Measurements from ENCODE around the gene JDP2.

JDP2 gene

GRCh38 chr14:75427482-75428229 lies at the start of gene JDP2:
JDP2 (plus strand) TSS chr14:75428022; CDS start chr14:75437921, 9,899 bp downstream.
- TF ChIP-seq GATA2 (IDR thresholded peaks at IDR 0.05; ENCODE audit: low read depth, low read length), result no peak
- TF ChIP-seq GATA3 (IDR thresholded peaks at IDR 0.05; ENCODE audit: low read depth, low read length), result no peak

- TF ChIP-seq GATA2 (IDR thresholded peaks at IDR 0.05; ENCODE audit: low read depth, low read length) (no peak), GATA3 (IDR thresholded peaks at IDR 0.05; ENCODE audit: low read depth, low read length) (no peak)
These were observed 48.4 kb upstream of the JDP2 start for GRCh38 chr14:75379246-75379929.

- no peak for TF ChIP-seq GATA2 (IDR thresholded peaks at IDR 0.05; ENCODE audit: low read depth, low read length)
- no peak for TF ChIP-seq GATA3 (IDR thresholded peaks at IDR 0.05; ENCODE audit: low read depth, low read length)
These were observed 47.9 kb upstream of the JDP2 start for GRCh38 chr14:75379930-75380270.

- TF ChIP-seq GATA2 (IDR thresholded peaks at IDR 0.05; ENCODE audit: low read depth, low read length), result no peak
- no peak for TF ChIP-seq GATA3 (IDR thresholded peaks at IDR 0.05; ENCODE audit: low read depth, low read length)
These were observed 47.2 kb upstream of the JDP2 start for GRCh38 chr14:75380656-75381055.

GRCh38 chr14:75381642-75382041 lies 46.2 kb upstream of the JDP2 start:
- no peak for TF ChIP-seq GATA3 (IDR thresholded peaks at IDR 0.05; ENCODE audit: low read depth, low read length)
- no peak for TF ChIP-seq GATA2 (IDR thresholded peaks at IDR 0.05; ENCODE audit: low read depth, low read length)

GRCh38 chr14:75383721-75384120 lies 44.1 kb upstream of the JDP2 start:
- TF ChIP-seq GATA2 (IDR thresholded peaks at IDR 0.05; ENCODE audit: low read depth, low read length) (no peak), GATA3 (IDR thresholded peaks at IDR 0.05; ENCODE audit: low read depth, low read length) (no peak)

GRCh38 chr14:75389679-75390078 lies 38.1 kb upstream of the JDP2 start:
- no peak for TF ChIP-seq GATA3 (IDR thresholded peaks at IDR 0.05; ENCODE audit: low read depth, low read length)

GRCh38 chr14:75390183-75390582 lies 37.6 kb upstream of the JDP2 start:
- TF ChIP-seq GATA3 (IDR thresholded peaks at IDR 0.05; ENCODE audit: low read depth, low read length), result no peak
- TF ChIP-seq GATA2 (IDR thresholded peaks at IDR 0.05; ENCODE audit: low read depth, low read length), result no peak

- TF ChIP-seq GATA3 (IDR thresholded peaks at IDR 0.05; ENCODE audit: low read depth, low read length), result no peak
- TF ChIP-seq GATA2 (IDR thresholded peaks at IDR 0.05; ENCODE audit: low read depth, low read length), result no peak
These were observed 35.9 kb upstream of the JDP2 start for GRCh38 chr14:75391953-75392352.

GRCh38 chr14:75392686-75393641 lies 34.9 kb upstream of the JDP2 start:
- TF ChIP-seq GATA2 (IDR thresholded peaks at IDR 0.05; ENCODE audit: low read depth, low read length), result no peak
- no peak for TF ChIP-seq GATA3 (IDR thresholded peaks at IDR 0.05; ENCODE audit: low read depth, low read length)

GRCh38 chr14:75393794-75394193 lies 34.0 kb upstream of the JDP2 start:
- TF ChIP-seq GATA2 (IDR thresholded peaks at IDR 0.05; ENCODE audit: low read depth, low read length) (0 out of 2 replicates have a peak, but pooled peaks have one; percentile 5), GATA3 (IDR thresholded peaks at IDR 0.05; ENCODE audit: low read depth, low read length) (no peak)

- TF ChIP-seq GATA2 (IDR thresholded peaks at IDR 0.05; ENCODE audit: low read depth, low read length), result no peak
- TF ChIP-seq GATA3 (IDR thresholded peaks at IDR 0.05; ENCODE audit: low read depth, low read length), result no peak
These were observed 32.0 kb upstream of the JDP2 start for GRCh38 chr14:75395862-75396261.

GRCh38 chr14:75399321-75399720 lies 28.5 kb upstream of the JDP2 start:
- no peak for TF ChIP-seq GATA2 (IDR thresholded peaks at IDR 0.05; ENCODE audit: low read depth, low read length)
- no peak for TF ChIP-seq GATA3 (IDR thresholded peaks at IDR 0.05; ENCODE audit: low read depth, low read length)
